ENCODE data around the gene ING3.

DNA sequence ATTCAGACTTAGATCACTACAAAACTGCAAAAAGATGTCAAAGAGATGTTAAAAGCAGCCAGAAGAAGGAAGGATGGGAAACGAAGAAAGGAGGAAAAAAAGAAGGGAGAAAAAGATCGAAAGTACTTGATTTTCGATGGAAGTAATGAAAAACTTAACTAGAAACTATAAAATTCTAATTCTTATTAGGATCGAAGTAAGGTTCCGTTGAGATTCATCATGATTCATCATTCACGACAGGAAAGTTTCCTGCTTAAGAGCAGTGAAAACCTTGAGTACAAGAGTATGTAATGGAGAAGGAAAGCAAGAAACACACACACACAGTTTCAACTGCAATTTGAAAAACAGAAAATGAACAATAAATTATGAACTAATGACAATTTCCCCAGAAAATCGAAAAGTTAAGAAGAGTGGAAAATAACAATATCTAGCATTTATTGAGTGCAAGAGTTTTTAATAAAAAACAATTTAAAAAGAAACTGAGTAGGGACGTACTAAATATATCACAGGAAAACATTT, 1.1 kb upstream of the ING3 start:
- TF ChIP-seq, protein P1, sequence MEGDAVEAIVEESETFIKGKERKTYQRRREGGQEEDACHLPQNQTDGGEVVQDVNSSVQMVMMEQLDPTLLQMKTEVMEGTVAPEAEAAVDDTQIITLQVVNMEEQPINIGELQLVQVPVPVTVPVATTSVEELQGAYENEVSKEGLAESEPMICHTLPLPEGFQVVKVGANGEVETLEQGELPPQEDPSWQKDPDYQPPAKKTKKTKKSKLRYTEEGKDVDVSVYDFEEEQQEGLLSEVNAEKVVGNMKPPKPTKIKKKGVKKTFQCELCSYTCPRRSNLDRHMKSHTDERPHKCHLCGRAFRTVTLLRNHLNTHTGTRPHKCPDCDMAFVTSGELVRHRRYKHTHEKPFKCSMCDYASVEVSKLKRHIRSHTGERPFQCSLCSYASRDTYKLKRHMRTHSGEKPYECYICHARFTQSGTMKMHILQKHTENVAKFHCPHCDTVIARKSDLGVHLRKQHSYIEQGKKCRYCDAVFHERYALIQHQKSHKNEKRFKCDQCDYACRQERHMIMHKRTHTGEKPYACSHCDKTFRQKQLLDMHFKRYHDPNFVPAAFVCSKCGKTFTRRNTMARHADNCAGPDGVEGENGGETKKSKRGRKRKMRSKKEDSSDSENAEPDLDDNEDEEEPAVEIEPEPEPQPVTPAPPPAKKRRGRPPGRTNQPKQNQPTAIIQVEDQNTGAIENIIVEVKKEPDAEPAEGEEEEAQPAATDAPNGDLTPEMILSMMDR (IDR thresholded peaks at IDR 0.05; ENCODE audit: insufficient read depth, low read length, poor library complexity, severe bottlenecking), result no peak
- TF ChIP-seq EZH2phosphoT487 (conservative IDR thresholded peaks at IDR 0.05; ENCODE audit: low read length), result no peak
